ENCODE data around the gene PSMB9.

Gene PSMB9

DNA sequence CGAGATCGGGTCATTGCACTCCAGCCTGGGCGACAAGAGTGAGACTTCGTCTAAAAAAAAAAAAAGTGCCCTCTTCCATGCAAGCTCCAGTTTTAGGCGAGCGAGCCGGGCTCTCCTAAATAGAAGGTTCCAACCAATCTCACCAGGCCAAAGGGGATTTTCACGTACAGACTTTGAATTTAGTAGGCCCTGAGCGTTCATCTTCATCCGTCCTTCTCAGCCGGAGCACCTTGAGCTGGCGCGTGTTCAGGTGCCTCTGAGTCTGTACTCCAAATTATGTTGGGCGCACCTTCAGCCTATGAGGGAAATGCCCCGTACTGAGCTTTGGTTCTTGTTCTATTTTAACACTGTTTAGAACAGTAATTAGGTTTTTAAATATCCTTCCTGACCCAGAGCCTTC is 14.6 kb upstream of the PSMB9 start:
- no peak for DNase-seq (ENCODE audit: low read depth in 2 of 2)

DNA sequence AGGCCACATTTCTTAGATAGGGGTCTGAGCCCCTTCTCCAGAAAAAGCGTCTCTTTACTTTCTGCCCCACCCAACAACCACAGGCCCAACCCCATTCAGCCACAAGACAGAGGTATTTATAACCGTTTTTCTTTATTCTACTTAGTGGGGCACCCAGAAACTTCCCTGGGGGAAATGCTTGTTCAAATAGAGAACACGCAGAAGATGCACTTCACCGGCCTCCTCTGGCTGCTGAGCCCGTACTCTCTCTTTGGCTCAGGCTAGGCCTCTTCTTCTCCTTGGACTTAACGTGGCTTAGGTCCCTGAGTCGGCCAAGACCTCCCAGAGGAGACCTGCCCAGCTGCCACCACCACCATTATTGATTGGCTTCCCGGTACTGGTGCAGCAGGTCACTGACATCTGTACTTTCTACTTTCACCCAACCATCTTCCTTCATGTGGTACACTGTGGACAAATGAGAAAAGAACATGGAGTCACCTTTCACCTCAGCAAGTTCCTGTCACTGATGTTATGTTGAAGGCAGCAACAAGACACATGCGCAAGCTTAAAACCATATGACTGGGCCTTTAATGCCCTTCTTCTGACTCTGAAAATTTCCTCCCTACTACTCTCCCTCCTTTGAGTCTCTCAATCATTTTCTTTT is 13.3 kb upstream of the PSMB9 start:
- peak in 1 of 2 experiments; percentile 48 for DNase-seq (ENCODE audit: low read depth in 2 of 2)

DNA sequence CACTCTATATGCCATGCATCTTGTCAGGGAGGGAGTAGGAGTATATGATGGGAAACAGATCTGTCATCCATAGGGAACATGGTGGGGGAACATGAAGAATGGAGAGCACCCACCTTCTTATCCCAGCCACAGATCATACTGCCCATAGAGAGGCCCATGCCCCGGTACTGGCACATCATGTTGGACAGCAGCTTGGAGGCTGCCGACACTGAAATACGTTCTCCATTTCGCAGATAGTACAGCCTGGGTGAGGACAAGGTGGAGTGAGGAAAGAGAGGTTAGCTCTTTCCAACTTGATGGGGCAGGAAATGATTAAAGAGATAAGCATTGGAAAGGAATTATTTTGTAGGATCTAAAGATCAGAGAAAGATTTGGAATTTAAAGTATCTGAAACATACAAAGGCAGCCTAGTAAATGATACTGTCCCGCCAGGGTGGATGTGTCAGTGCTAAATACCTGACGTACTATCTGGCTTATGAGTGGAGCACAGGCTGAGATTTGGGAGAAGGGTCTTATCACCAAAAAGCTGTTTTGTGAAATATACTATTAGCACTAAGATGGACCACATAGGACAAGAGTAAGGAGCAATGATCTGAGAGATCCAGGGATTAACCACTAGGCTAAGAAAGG is 11.9 kb upstream of the PSMB9 start:
- DNase-seq (ENCODE audit: low read depth in 2 of 2), result no peak

- DNase-seq (ENCODE audit: low read depth in 2 of 2), result no peak
Observed at GRCh38 chr6:32842690-32843089, 11.3 kb upstream of the PSMB9 start.

- DNase-seq (ENCODE audit: low read depth in 2 of 2), result no peak
Observed at GRCh38 chr6:32843331-32843978, 10.5 kb upstream of the PSMB9 start.

GRCh38 chr6:32843979-32844838 is 9.8 kb upstream of the PSMB9 start, which contains the start of gene PSMB8:
Gene PSMB8, minus strand, starts transcription at chr6:32844047. Its CDS starts 51 bp downstream, at chr6:32843996.
- DNase-seq (ENCODE audit: low read depth in 2 of 2), result peak; percentile 96 to 99

GRCh38 chr6:32844839-32845383 is 9.1 kb upstream of the PSMB9 start:
- no peak for DNase-seq (ENCODE audit: low read depth in 2 of 2)

DNA sequence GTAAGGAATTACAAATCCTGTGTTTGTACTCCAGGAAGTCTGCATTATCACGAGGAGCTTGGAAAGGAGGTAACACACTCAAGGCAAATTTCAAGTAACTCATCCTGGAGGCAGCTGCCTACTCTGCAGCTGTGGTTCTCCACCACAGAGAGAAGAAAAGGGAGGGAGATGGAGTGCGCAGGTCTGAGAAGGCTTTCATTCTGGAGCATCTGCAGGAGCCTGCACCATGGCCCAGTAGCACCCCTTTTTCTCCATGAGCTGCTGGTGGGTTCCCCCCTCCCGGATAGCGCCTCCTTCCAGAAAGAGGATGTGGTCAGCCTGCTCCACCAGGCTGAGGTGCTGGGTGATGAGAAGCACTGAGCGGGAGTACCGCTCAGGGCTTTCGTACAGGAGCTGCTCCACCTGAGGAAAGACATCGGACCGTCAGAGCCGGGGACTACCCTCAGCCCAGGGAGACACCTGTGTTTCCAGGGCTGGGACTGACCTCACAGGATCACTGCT is 8.6 kb upstream of the PSMB9 start:
- peak in 1 of 2 experiments; percentile 35 for DNase-seq (ENCODE audit: low read depth in 2 of 2)

DNA sequence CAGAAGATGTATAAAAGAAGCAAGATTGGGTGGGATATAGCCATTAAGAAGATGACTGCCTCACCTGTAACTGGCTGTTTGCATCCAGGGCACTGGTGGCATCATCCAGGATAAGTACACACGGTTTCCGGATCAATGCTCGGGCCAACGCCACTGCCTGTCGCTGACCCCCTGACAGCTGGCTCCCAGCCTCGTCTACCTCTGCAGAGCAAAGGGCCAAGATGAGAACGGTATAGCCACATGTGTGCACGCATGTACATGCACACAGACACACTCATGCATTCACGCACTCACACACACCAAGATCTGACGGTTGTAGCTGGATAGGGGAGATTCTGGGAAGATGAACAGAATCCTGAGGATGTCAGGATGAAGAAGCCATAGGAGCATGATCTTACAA is 7.0 kb upstream of the PSMB9 start:
- no peak for DNase-seq (ENCODE audit: low read depth in 2 of 2)

- DNase-seq (ENCODE audit: low read depth in 2 of 2), result no peak
Observed at GRCh38 chr6:32847795-32848194, 6.2 kb upstream of the PSMB9 start.

DNA sequence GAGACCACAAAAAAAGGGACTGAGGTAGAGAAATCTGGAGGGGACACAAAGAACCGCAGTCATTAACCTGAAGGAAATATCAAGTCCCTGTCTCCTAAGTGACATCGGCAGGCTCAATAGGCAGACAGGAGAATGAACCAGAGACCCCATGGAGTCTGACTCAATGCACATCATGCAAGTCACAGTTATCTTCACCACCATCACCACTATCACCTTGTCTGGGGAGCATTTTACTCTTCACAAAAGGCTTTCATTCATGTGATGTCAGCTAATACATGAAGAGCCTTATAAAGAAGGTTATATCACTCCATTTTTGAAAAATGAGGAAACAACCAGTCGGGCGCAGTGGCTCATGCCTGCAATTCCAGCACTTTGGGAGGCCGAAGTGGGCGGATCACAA is 4.9 kb upstream of the PSMB9 start:
- DNase-seq (ENCODE audit: low read depth in 2 of 2), result no peak

DNA sequence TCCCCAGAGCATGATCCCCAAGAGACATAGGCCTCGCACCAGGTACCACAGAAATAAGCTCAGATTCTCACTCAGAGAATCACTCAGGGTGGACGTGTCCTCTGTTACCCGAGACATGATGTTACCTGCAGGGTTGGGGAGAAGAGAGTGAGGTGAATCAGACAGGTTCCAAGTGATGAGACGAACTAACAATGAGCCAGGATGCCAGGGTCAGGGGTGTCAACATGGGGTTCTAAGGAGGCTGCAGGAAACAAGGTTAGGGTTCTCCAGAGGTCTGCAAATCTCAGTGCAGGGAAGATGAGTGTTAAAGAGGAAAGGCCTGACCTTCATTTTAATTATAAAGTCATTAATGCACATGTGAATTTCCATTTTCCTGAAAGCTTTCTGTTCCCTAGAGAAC is 3.0 kb upstream of the PSMB9 start:
- DNase-seq (ENCODE audit: low read depth in 2 of 2), result no peak

- DNase-seq (ENCODE audit: low read depth in 2 of 2), result no peak
Observed at GRCh38 chr6:32852018-32852843, 1.8 kb upstream of the PSMB9 start.

DNA sequence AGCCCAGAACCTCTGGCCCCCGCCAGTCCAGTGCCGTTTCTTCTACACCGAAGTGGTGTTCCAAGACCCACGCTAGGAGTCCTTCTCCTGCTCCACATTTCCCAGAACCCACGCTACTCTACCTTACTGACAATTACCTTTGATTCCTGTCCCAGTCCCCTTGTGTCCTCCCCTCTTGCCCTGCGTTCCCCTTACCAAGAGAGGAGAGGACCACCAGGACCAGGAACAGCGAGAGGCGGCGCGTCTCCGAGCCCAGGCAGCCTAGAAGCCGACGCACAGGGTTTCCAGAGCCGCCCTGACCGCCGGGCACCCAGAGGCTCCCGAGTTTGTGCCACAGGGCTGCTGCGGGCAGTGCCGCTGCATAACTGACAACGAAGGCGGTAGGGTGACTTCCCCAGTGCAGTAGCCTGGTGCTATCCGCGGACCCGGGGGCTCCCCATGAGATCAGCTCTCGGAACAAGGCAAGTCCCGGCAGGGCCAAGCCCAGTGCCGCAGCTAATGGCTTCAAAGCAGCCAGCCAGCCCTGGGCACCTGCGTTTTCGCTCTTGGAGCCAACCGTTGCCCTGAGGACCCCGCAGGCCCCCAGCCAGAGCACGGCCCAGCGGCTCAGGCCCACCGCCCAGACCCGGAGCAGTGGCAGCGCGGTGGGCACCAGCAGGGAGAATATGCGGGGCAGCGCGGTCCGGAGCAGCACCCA is 1.0 kb upstream of the PSMB9 start:
- no peak for DNase-seq (ENCODE audit: low read depth in 2 of 2)

DNA sequence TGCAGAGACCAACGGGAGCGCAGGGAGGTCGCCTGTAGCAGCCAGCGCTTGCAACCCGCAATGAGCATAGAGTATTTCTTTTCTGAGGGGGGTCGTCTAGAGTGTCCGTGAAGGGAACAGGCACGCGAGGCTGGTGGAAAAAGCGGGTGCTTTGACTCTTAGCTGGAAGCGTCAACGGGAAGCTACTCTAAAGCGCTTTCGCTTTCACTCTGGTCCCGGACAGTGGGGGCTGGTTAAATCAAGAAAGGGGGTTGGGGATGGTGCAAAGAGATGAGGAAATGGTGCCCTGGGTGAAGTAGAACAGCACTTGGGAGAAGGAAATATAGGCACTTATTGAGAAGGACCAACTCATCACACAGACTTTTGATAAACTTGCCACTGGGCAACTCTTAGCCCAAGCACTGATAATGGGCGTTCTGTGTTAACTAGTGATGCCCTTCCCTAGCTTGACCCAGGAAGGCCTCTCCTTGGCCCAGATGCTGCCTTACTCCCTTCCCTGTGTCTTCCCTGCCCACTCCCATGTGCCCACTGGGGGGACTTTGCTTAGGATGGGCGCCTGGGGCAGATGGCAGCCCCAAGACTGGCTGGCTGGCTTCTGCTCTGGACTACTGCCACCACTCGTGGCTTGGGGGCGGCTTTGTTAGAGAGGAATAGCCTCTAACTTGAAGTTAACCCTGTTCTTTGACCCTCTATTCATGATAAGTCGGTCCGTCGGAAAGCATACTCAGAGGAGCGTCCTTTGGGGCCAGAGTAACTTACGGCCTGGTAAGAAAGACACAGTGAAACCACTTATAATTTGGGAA is 585 bp downstream of the PSMB9 start:
- peak in 1 of 2 experiments; percentile 48 for DNase-seq (ENCODE audit: low read depth in 2 of 2)

DNA sequence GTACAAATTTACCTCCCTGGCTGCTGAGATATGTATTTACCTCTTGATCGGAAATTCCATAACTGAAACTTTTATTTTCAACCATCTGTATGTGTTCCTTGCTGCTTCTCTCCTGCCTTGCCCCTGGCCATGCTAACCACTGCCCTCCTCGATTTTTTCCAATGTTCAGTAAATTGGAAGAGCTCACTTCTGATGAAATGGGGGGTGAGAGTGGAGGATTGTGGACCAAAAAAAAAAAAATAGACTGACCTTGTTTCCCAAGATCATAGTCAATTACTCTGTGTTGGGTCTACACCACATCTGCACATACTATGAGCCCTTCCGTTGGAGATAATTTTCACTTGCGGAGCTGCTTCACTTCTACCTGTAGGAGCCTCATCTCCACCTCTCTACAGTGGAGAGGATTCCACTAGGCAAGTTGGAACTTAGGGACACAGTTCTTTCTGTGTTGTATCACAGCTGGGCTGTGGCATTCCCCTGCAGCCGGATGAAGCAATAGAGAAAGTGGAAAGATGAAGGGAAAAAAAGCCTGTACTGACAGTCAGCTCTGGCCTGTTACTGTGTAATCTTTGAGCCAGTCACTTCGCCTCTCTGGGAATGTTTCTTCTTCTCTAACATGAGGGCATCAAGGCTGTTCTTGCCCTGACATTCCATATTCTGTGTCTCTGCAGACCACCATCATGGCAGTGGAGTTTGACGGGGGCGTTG is 1.6 kb downstream of the PSMB9 start:
- no peak for DNase-seq (ENCODE audit: low read depth in 2 of 2)

- no peak for DNase-seq (ENCODE audit: low read depth in 2 of 2)
Observed at GRCh38 chr6:32857156-32857891, 3.3 kb downstream of the PSMB9 start.

- no peak for DNase-seq (ENCODE audit: low read depth in 2 of 2)
Observed at GRCh38 chr6:32858194-32858593, 4.2 kb downstream of the PSMB9 start.

Data from stimulated activated CD4-positive, alpha-beta T cell treated with anti-CD3 and anti-CD28 coated beads, Interleukin-12 subunit alpha, Interleukin-12 subunit beta, amount 100 ng/mL, for 24 hours (primary cell).